ENCODE results near the gene NSMCE1. TPM values are rescaled to one million over a fixed set of nuclear protein-coding genes. Genes with fewer than 3 reads are reported as not detected.
"Not testable (repeated sequence)": the region's sequence is repeated elsewhere in the genome, so short reads cannot be mapped to it uniquely, and the experiment has no call there.

Gene NSMCE1
- total RNA-seq, 3 donors from 2014 or later = 39.3 to 50.1 (median 48.9) TPM

- ATAC-seq (no peak), DNase-seq (no peak)
- Histone ChIP-seq H3K4me3 (no peak overlapping the region), H3K4me1 (ENCODE audit: low read depth) (peaks cover 9% of the 10 kb centered on the region), H3K36me3 (ENCODE audit: low read depth) (no peaks in the 10 kb centered on the region), H3K9me3 (no peaks in the 10 kb centered on the region)
- no peak for TF ChIP-seq CTCF (IDR thresholded peaks at IDR 0.05)
- intact Hi-C loops (cut with DNase I, micrococcal nuclease) = no loop called here
Observed at GRCh38 chr16:27270349-27270748, 1.8 kb upstream of the NSMCE1 start.

GRCh38 chr16:27269300-27270150 is 953 bp upstream of the NSMCE1 start:
- intact Hi-C loops (cut with DNase I, micrococcal nuclease) = no loop called here

GRCh38 chr16:27267037-27267677 is 1.4 kb downstream of the NSMCE1 start:
- peaks cover 9% of the 10 kb centered on the region for H3K4me1 ChIP-seq (ENCODE audit: low read depth)
- ATAC-seq (no peak), DNase-seq (no peak)
- no peak overlapping the region for H3K4me3 ChIP-seq
- H3K9me3 ChIP-seq = no peaks in the 10 kb centered on the region
- no peak for TF ChIP-seq CTCF (IDR thresholded peaks at IDR 0.05)
- no peaks in the 10 kb centered on the region for H3K36me3 ChIP-seq (ENCODE audit: low read depth)
- intact Hi-C loops (cut with DNase I, micrococcal nuclease) = no loop called here

More at GRCh38 chr16:27269300-27270150, 953 bp upstream of the NSMCE1 start:
- Histone ChIP-seq H3K9me3 (no peaks in the 10 kb centered on the region), H3K4me1 (ENCODE audit: low read depth) (peaks cover 9% of the 10 kb centered on the region), H3K36me3 (ENCODE audit: low read depth) (no peaks in the 10 kb centered on the region), H3K4me3 (no peak overlapping the region)
- no peak for DNase-seq
- no peak for TF ChIP-seq CTCF (IDR thresholded peaks at IDR 0.05)
- no peak for ATAC-seq

- ATAC-seq (no peak), DNase-seq (no peak)
- peaks cover 9% of the 10 kb centered on the region for H3K4me1 ChIP-seq (ENCODE audit: low read depth)
- no peak for TF ChIP-seq CTCF (IDR thresholded peaks at IDR 0.05)
- no peaks in the 10 kb centered on the region for H3K9me3 ChIP-seq
- no peaks in the 10 kb centered on the region for H3K36me3 ChIP-seq (ENCODE audit: low read depth)
- intact Hi-C loops (cut with DNase I, micrococcal nuclease) = no loop called here
- H3K4me3 ChIP-seq = no peak overlapping the region
Observed at GRCh38 chr16:27265982-27266381, 2.6 kb downstream of the NSMCE1 start.

- TF ChIP-seq CTCF (IDR thresholded peaks at IDR 0.05) = no peak
- ATAC-seq (no peak), DNase-seq (no peak)
- no peaks in the 10 kb centered on the region for H3K36me3 ChIP-seq (ENCODE audit: low read depth)
- H3K9me3 ChIP-seq = no peaks in the 10 kb centered on the region
- H3K4me3 ChIP-seq = no peak overlapping the region
- peaks cover 7% of the 10 kb centered on the region for H3K4me1 ChIP-seq (ENCODE audit: low read depth)
- intact Hi-C loops (cut with DNase I, micrococcal nuclease) = no loop called here
Observed at GRCh38 chr16:27264151-27264550, 4.4 kb downstream of the NSMCE1 start.

- intact Hi-C loops (cut with DNase I, micrococcal nuclease); DNase-seq; H3K36me3 ChIP-seq (ENCODE audit: low read depth); ATAC-seq; H3K4me1 ChIP-seq (ENCODE audit: low read depth); H3K9me3 ChIP-seq; H3K4me3 ChIP-seq: not testable (repeated sequence)
Observed at GRCh38 chr16:27262904-27263423, 5.6 kb downstream of the NSMCE1 start.
